22Rv1 (cell line): Measurements from ENCODE around the gene DNAJC17.

ENCODE experiments used
- H3K27ac ChIP-seq: fragments of 450-650 bp; 2 replicates; pipeline ENCODE4 v1.5.1; 2017
- ZFX ChIP-seq: fragments of 450-650 bp; IDR thresholded peaks from 2 replicates; pipeline ENCODE4 v1.6.1; 2017; ENCODE audit warnings: antibody characterized with exemption, borderline replicate concordance
- TF ChIP-seq, protein P1 (sequence below): fragments of 450-650 bp; IDR thresholded peaks from 2 replicates; pipeline ENCODE4 v1.5.1; 2017; ENCODE audit warnings: mild to moderate bottlenecking

The DNAJC17 gene

DNA sequence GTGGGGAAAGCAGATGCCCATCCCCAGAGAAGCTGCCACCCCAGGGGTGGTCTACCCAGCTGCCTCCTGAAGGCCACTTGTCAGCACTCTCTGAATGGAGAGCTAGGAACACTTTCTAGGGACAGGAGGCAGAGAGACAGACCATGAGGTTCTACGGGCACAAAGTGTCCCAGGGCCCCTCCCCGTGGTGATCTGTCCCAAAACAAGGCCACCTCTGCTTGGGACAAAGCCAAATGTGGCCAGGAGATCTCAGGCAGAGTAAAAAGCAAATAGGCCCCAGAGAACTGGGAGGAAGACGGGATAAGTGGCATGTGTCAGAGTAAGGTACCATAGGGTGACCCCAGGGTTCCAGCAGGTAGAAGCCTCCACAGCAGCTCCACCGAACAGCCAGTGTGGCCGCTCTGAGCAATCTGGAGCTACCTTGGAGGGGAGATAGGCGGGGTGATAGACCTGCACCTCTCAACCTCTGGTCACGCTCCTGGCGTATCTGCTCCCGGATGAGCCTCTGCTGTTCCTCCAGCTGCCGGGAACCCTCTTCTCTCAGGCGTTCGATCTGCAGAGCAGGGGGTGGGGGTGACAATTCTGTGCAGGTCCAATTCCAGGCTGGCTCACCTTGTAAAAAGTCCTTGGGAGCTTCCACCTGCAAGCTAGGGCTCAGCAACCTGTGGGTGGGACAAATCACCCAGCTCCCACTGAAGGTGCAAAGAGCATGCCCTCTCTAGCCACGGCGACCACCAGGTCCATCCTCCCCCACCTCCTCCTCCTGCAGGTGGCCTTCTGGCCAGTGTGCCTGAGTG lies 31.3 kb downstream of the DNAJC17 start:
- no peak overlapping the region for H3K27ac ChIP-seq
- TF ChIP-seq, protein P1, sequence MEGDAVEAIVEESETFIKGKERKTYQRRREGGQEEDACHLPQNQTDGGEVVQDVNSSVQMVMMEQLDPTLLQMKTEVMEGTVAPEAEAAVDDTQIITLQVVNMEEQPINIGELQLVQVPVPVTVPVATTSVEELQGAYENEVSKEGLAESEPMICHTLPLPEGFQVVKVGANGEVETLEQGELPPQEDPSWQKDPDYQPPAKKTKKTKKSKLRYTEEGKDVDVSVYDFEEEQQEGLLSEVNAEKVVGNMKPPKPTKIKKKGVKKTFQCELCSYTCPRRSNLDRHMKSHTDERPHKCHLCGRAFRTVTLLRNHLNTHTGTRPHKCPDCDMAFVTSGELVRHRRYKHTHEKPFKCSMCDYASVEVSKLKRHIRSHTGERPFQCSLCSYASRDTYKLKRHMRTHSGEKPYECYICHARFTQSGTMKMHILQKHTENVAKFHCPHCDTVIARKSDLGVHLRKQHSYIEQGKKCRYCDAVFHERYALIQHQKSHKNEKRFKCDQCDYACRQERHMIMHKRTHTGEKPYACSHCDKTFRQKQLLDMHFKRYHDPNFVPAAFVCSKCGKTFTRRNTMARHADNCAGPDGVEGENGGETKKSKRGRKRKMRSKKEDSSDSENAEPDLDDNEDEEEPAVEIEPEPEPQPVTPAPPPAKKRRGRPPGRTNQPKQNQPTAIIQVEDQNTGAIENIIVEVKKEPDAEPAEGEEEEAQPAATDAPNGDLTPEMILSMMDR = no peak
- TF ChIP-seq ZFX = no peak

DNA sequence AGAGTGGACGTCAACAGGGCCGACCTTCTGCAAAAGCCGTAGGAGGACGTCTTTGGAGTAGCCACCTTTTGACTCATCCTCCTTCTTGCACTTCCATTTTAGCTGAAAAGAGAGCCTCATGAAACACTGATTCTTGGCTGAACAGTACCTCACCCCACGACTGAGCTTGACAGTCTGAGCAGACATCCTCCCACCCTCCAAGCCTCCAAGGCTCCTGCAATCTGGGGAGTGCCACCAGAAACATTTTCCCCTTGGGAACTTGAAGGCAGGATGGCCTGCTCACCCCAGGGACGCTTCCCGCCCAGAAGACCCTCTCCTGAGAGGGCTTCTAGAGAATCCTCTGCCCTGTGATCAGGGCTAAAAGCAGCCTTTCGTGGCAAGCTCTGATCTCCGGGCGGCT lies 32.3 kb downstream of the DNAJC17 start:
- no peak overlapping the region for H3K27ac ChIP-seq

DNA sequence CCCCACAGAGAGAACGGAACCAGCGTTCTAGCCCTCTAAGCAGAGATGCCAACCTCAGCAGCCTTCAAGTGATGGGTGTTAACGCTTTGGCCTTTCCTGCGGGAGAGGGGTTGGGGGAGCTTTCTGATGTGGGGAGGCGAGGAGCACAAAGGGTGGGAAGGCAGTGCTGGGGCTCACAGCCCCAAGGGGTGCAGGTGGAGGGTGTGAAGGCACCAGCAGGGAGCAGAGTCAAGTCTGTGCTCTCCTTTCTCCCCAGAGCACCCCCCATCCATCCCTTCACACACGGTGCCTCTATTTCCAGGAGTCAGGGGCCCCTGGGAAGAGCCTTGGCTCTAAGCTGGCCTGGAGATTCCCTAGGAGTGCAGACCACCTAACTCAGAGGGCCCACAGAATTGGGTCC lies 33.4 kb downstream of the DNAJC17 start:
- TF ChIP-seq, protein P1 = no peak
- TF ChIP-seq ZFX = no peak

More for the DNA sequence above, 32.3 kb downstream of the DNAJC17 start:
- TF ChIP-seq, protein P1 = no peak
- no peak for TF ChIP-seq ZFX

DNA sequence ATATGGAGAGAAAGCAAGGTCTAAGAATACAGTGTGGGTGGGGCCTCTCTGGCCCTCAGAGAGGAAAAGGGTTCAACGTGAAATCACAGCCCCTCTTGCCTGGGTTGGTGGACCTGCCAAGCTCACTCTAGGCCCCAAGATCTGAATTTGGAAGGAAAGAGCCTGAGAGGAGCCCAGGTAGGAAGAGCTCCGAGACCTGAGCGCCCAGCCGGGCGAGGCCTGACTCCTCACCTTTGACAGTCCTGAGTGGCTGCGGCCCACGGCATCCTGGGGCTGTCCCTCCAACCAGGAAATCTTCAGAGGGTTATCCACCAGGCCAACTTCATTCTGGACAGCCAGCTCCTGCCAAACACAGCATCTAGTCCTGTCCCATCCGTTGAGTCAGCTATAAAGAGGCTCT lies 33.8 kb downstream of the DNAJC17 start:
- TF ChIP-seq ZFX = no peak
- TF ChIP-seq, protein P1 = no peak
- H3K27ac ChIP-seq = no peak overlapping the region

More for the DNA sequence above, 33.4 kb downstream of the DNAJC17 start:
- no peak overlapping the region for H3K27ac ChIP-seq

DNA sequence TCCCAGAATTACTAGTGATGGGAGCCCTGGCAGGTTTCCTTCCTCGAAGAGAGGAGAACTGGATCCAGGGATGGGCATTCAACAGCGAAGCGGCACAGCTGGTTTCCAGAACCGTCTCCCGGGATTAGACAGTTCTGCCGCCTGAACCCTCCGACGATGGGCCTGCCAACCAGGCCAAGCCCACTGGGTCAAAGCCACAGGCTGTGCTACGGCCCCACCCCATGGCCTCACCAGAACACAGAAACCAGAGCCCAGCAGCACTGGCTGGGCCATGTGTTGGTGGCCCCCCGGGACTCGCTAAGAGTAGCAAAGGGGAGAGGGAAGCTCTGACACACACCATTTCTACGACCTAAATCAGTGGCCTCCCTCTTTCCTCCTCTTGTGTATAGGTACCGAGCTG lies 35.3 kb downstream of the DNAJC17 start:
- no peak overlapping the region for H3K27ac ChIP-seq
- TF ChIP-seq, protein P1 = no peak
- TF ChIP-seq ZFX = no peak

DNA sequence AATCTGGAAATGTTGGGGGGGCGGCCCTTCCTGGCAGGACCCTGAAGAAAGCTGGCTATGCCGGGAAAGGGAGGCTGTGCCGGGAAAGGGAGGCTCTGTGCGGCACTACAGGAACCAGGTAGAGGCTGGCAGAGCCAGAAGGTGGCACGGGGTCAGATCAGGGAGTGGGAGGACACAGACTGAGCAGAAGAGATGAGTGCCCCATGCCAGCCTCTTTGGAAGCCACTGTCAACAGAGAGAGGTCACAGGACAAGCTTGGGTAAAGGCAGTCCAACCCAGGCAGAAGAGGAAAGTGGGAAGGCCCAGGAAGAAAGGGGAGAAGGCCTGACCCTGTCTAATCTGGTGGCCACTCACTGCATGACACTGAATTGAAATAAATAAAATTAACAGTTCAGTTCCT lies 36.0 kb downstream of the DNAJC17 start:
- TF ChIP-seq, protein P1 = no peak
- TF ChIP-seq ZFX = no peak

DNA sequence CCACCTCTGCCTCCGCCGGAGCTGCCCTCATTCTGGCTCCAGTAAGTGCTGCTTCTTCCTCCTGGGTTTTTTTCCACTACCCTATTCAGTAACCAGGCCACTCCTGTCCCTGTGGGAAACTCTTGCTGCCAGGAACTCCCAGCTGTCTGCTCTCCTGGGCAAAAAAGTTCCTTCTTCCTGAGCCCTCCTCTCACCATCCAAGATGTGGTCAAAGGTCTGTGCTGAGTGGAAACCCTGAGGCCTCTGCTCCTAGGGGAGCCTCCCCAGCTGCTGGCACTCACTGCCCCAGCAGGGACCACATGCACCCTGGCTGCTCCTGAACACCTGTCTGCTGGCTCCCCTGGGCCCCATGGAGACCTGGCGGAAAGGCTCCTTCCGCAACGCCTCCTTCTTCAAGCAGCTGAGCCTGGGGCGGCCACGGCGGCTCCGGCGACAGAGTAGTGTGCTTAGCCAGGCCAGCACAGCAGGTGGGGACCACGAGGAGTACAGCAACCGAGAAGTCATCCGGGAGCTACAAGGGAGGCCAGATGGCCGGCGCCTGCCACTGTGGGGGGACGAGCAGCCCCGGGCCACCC lies 37.0 kb downstream of the DNAJC17 start:
- H3K27ac ChIP-seq = no peak overlapping the region
- TF ChIP-seq ZFX = no peak
- TF ChIP-seq, protein P1 = no peak

More for the DNA sequence above, 36.0 kb downstream of the DNAJC17 start:
- H3K27ac ChIP-seq = no peak overlapping the region
